GM23248 (cell line): ENCODE results near the gene OR52E4. TPM values are rescaled to one million over a fixed set of nuclear protein-coding genes. Genes with fewer than 3 reads are reported as not detected.

ENCODE experiments used
- DNase-seq: peaks from one replicate; pipeline ENCODE4 v3.0.0-alpha.2; 2015
- H2AFZ ChIP-seq: fragments of 200-600 bp; sonication (generic); 2 replicates; pipeline ENCODE4 v1.6.1; 2016; ENCODE audit warnings: antibody characterized with exemption
- H3F3A ChIP-seq: fragments of 200-600 bp; sonication (generic); 2 replicates; pipeline ENCODE4 v1.6.1; 2016; ENCODE audit warnings: mild to moderate bottlenecking, antibody characterized with exemption, mixed run types; ENCODE audit not compliant: insufficient read depth
- H3K27ac ChIP-seq: fragments of 200-600 bp; sonication (generic); 2 replicates; pipeline ENCODE4 v1.5.1; 2016; ENCODE audit warnings: mild to moderate bottlenecking
- H3K27me3 ChIP-seq: fragments of 200-600 bp; sonication (generic); replicated peaks from 2 replicates; pipeline ENCODE4 v1.6.1; 2016; ENCODE audit warnings: mild to moderate bottlenecking; ENCODE audit not compliant: insufficient read depth
- H3K36me3 ChIP-seq: fragments of 200-600 bp; sonication (generic); 2 replicates; pipeline ENCODE4 v1.6.1; 2016; ENCODE audit warnings: low read depth, mild to moderate bottlenecking
- H3K4me1 ChIP-seq: fragments of 200-600 bp; sonication (generic); 2 replicates; pipeline ENCODE4 v1.6.1; 2016; ENCODE audit warnings: mild to moderate bottlenecking; ENCODE audit not compliant: insufficient read depth
- H3K4me2 ChIP-seq: fragments of 200-600 bp; sonication (generic); one replicate; pipeline ENCODE4 v1.6.1; 2016; ENCODE audit warnings: mild to moderate bottlenecking; ENCODE audit not compliant: unreplicated experiment
- H3K4me3 ChIP-seq: fragments of 200-600 bp; sonication (generic); 2 replicates; pipeline ENCODE4 v1.5.1; 2016; ENCODE audit warnings: mild to moderate bottlenecking
- H3K79me2 ChIP-seq: fragments of 200-600 bp; sonication (generic); 2 replicates; pipeline ENCODE4 v1.6.1; 2016; ENCODE audit warnings: mild to moderate bottlenecking; ENCODE audit not compliant: insufficient read depth
- H3K9ac ChIP-seq: fragments of 200-600 bp; sonication (generic); 2 replicates; pipeline ENCODE4 v1.6.1; 2016; ENCODE audit warnings: mild to moderate bottlenecking
- H3K9me2 ChIP-seq: fragments of 200-600 bp; sonication (generic); 2 replicates; pipeline ENCODE4 v1.6.1; 2016; ENCODE audit warnings: mixed run types, mild to moderate bottlenecking, moderate library complexity; ENCODE audit not compliant: insufficient read depth
- H3K9me3 ChIP-seq: fragments of 200-600 bp; sonication (generic); one replicate; pipeline ENCODE4 v1.6.1; 2017; ENCODE audit warnings: low read depth
- H4K20me1 ChIP-seq: fragments of 200-600 bp; sonication (generic); 2 replicates; pipeline ENCODE4 v1.6.0; 2016; ENCODE audit not compliant: insufficient read depth
- EZH2 ChIP-seq: fragments of 200-600 bp; sonication (generic); IDR thresholded peaks from 2 replicates; pipeline ENCODE4 v1.6.1; 2018; ENCODE audit warnings: antibody characterized with exemption, mild to moderate bottlenecking; ENCODE audit not compliant: insufficient read depth, poor library complexity, severe bottlenecking
- EZH2phosphoT487 ChIP-seq: fragments of 200-600 bp; sonication (generic); IDR thresholded peaks from 2 replicates; pipeline ENCODE4 v1.6.1; 2018; ENCODE audit warnings: antibody characterized with exemption, moderate library complexity, mild to moderate bottlenecking, low read depth; ENCODE audit not compliant: insufficient read depth
- WGBS, 2 experiments: methylation state at CpG; one replicate each; pipeline ENCODE4 v1.1.6; 2015 to 2017; ENCODE audit warnings: low lambda C conversion rate in 2 of 2, low coverage in 1 of 2; ENCODE audit errors: missing lambda C conversion rate in 2 of 2; 5-methylcytosine and 5-hydroxymethylcytosine counted together
- in situ Hi-C: fragments of 300-500 bp; cut with MboI; formaldehyde crosslinking; loops from 2 replicates; pipeline ENCODE4 v1.15.0; 2020
- polyA plus RNA-seq: library from polyadenylated mRNA; unstranded; fragments of >200 nt; fragmentation: Nextera tagmentation; extraction: Ambion mirVana; gene quantifications from 2 replicates; pipeline ENCODE4 v1.2.1, GENCODE V29; 2016
- total RNA-seq: library from RNA; depleted of rRNA; stranded (reverse); fragments of >200 nt; shearing (Covaris generic); gene quantifications from 2 replicates; pipeline ENCODE4 v1.2.3, GENCODE V29; 2014; rRNA removed

OR52E4 gene
- total RNA-seq (not detected in 2 replicates), polyA plus RNA-seq (not detected in 2 replicates)

DNA sequence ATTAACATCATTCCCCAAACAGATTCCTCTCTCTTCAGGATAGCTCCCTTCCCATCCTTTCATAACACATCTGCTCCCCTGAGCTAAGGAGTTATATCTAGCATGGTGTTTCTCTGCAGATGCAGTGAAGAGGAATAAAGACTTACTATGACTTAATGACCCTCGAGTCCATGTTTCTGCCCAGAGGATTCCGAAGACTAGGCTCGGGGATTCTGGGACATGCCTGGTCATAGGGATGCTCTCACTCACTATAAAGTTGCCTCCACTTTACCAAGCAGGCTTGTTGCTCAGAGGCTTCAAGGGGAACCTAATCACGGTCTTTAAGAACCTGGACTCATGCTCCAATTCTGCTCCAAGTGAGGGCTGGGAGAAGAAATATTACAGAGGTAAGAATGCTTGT, at the start of gene OR52E4:
OR52E4 (plus strand) TSS at position 301 of the 400 bp plus-strand sequence. CDS start 3,664 bp downstream, outside the sequence.
- H3K9me2 ChIP-seq, result no peaks in the 10 kb centered on the region
- H3K9me3 ChIP-seq, result no peaks in the 10 kb centered on the region

DNA sequence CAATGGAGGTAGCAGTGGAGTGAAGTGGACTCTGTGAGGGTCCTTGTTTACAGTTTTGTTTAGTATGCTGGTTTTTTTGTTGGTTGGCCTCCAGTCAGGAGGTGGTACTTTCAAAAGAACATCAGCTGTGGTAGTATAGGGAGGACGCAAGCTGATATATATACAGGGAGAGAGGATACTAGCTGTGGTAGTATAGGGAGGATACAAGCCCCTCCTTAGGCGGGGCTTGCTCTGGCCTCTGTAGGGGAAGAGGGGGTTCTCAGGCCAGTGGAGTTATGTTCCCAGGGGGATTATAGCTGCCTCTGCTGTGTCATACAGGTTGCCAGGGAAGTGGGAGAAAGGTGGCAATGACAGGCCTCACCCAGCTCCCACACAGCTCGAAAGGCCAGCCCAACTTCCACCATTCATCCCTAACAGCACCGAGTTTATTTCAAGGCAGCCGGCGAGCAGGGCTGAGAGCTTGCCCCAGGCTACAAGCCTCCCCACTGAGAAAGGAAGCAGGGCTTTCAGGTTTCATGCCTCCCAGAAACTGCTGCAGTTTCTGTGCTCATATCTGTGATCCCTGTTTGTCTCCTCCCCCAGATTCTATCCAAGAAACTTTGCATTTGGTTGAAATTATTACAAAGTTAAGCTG, 49.1 kb upstream of the OR52E4 start:
- no peak overlapping the region for H3K27ac ChIP-seq
- no peaks in the 10 kb centered on the region for H4K20me1 ChIP-seq
- no peaks in the 10 kb centered on the region for H3K9me3 ChIP-seq
- H3K79me2 ChIP-seq, result no peaks in the 10 kb centered on the region
- H3K9ac ChIP-seq, result no peak overlapping the region
- no peaks in the 10 kb centered on the region for H3F3A ChIP-seq
- no peak overlapping the region for H3K4me2 ChIP-seq
- no peak for TF ChIP-seq EZH2phosphoT487
- TF ChIP-seq EZH2, result no peak
- no peaks in the 10 kb centered on the region for H3K36me3 ChIP-seq
- H3K27me3 ChIP-seq, result no peaks in the 10 kb centered on the region
- H3K9me2 ChIP-seq, result no peaks in the 10 kb centered on the region
- WGBS, 2 experiments, result 36 to 47% methylated on average over 6 of the region's 6 CpGs
- in situ Hi-C loops, result no loop called here
- no peak for DNase-seq
- no peak overlapping the region for H3K4me3 ChIP-seq
- H3K4me1 ChIP-seq, result no peaks in the 10 kb centered on the region
- H2AFZ ChIP-seq, result no peak overlapping the region

More for the DNA sequence above, at the start of gene OR52E4:
- Histone ChIP-seq H3K4me3 (no peak within 1 kb of the TSS), H3K4me1 (no peaks in the 10 kb centered on the region), H4K20me1 (no peaks in the 10 kb centered on the region), H3K27ac (no peak within 1 kb of the TSS), H3K27me3 (no peaks in the 10 kb centered on the region), H3K9ac (no peak within 1 kb of the TSS), H2AFZ (no peak within 1 kb of the TSS), H3K36me3 (no peaks in the 10 kb centered on the region), H3K4me2 (no peak within 1 kb of the TSS), H3K79me2 (no peaks in the 10 kb centered on the region), H3F3A (no peaks in the 10 kb centered on the region)
- in situ Hi-C loops, result no loop called here
- 23 to 28% methylated on average over 4 of the region's 4 CpGs for WGBS, 2 experiments
- TF ChIP-seq EZH2, result no peak
- no peak for TF ChIP-seq EZH2phosphoT487
- DNase-seq, result no peak

DNA sequence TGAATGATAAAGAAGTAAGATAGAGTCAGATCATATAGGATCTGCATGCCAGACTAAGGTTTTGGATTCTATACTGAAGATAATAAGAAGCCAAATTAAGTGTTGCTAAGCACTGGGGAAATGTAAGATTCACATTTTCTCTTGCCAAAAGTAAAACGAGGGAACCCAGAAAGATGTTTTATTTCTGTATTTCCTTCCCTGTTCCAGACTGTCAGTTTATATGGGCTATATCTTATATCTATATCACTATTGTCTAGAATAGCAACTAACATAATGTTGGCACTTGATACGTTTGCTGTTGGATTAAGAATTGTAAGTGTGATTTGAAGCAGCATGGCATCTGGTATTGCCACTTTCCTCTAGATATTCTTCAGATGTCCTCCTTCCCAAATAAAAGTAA, 47.0 kb upstream of the OR52E4 start:
- in situ Hi-C loops, result no loop called here
- DNase-seq, result no peak
- no peak overlapping the region for H3K27ac ChIP-seq
- no peaks in the 10 kb centered on the region for H3F3A ChIP-seq
- H3K9me3 ChIP-seq, result no peaks in the 10 kb centered on the region
- no peaks in the 10 kb centered on the region for H3K9me2 ChIP-seq
- no peaks in the 10 kb centered on the region for H3K27me3 ChIP-seq
- H4K20me1 ChIP-seq, result no peaks in the 10 kb centered on the region
- no peak overlapping the region for H3K9ac ChIP-seq
- H3K4me3 ChIP-seq, result no peak overlapping the region
- H3K4me2 ChIP-seq, result no peak overlapping the region
- no peak overlapping the region for H2AFZ ChIP-seq
- no peak for TF ChIP-seq EZH2
- TF ChIP-seq EZH2phosphoT487, result no peak
- no peaks in the 10 kb centered on the region for H3K4me1 ChIP-seq
- no peaks in the 10 kb centered on the region for H3K36me3 ChIP-seq
- H3K79me2 ChIP-seq, result no peaks in the 10 kb centered on the region
- WGBS, 2 experiments, result 11 to 20% methylated on average over 2 of the region's 2 CpGs

DNA sequence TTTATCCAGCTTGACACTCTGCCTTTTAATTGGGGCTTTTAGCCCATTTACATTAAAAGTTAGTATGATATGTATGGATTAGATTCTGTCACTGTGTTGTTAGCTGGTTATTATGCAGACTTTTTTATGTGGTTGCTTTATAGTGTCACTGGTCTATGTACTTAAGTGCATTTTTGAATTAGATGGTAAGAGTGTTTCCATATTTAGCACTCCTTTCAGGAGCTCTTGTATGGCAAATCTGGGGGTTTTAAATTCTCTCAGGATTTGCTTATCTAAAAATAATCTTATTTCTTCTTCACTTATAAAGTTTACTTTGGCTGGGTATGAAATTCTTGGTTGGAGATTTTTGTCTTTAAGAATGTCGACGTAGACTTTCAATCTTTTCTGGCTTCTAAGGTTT, 42.7 kb upstream of the OR52E4 start:
- in situ Hi-C loops, result no loop called here
- Histone ChIP-seq H3K9me3 (no peaks in the 10 kb centered on the region), H3K27me3 (no peaks in the 10 kb centered on the region), H3K4me3 (no peak overlapping the region), H3K4me2 (no peak overlapping the region), H3K9me2 (no peaks in the 10 kb centered on the region), H4K20me1 (no peaks in the 10 kb centered on the region), H2AFZ (no peak overlapping the region), H3K36me3 (no peaks in the 10 kb centered on the region), H3F3A (no peaks in the 10 kb centered on the region), H3K27ac (no peak overlapping the region), H3K9ac (no peak overlapping the region), H3K4me1 (no peaks in the 10 kb centered on the region), H3K79me2 (no peaks in the 10 kb centered on the region)
- WGBS, 2 experiments, result 25 to 30% methylated on average over 2 of the region's 2 CpGs
- TF ChIP-seq EZH2phosphoT487, result no peak
- no peak for DNase-seq

DNA sequence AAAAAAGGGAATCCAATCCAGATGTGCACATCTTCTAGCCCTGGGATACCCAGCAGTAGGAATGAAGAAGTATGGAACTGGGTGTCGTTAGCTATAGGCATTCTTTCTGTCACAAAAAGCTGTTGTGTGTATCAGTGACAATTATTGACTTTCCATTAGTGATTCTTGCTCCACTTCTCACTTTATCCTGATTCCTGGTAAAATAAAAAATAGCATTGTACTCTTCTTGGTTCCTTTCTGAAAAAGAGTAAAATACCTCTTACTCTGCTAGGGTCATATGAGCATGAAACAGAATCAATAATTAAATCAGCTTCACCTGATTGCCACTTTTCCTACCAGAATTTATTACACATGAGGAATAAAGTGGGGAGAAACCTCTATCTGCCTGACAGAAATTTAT, 38.6 kb upstream of the OR52E4 start, which contains the start of gene OR52E6:
OR52E6 (minus strand) TSS at position 101 of the 400 bp plus-strand sequence; CDS start at position 101, 0 bp downstream.
- no peaks in the 10 kb centered on the region for H3K9me3 ChIP-seq
- DNase-seq, result no peak
- H3K4me3 ChIP-seq, result no peak within 1 kb of the TSS
- no peaks in the 10 kb centered on the region for H3K4me1 ChIP-seq
- no peaks in the 10 kb centered on the region for H3K36me3 ChIP-seq
- H2AFZ ChIP-seq, result no peak within 1 kb of the TSS
- H3K9me2 ChIP-seq, result no peaks in the 10 kb centered on the region
- no peaks in the 10 kb centered on the region for H3F3A ChIP-seq
- no peaks in the 10 kb centered on the region for H3K79me2 ChIP-seq
- in situ Hi-C loops, result no loop called here
- no peaks in the 10 kb centered on the region for H3K27me3 ChIP-seq
- H3K9ac ChIP-seq, result no peak within 1 kb of the TSS
- H4K20me1 ChIP-seq, result no peaks in the 10 kb centered on the region
- H3K4me2 ChIP-seq, result no peak within 1 kb of the TSS
- no peak within 1 kb of the TSS for H3K27ac ChIP-seq
- WGBS, 2 experiments, result 0% methylated on average over 1 of the region's 1 CpG
- TF ChIP-seq EZH2, result no peak
- no peak for TF ChIP-seq EZH2phosphoT487
